Cardiac muscle cell (in vitro differentiated cells and primary cell): ENCODE measurements around the gene USP12. TPM values are rescaled to one million over a fixed set of nuclear protein-coding genes. Genes with fewer than 3 reads are reported as not detected.
"Not testable (repeated sequence)": the region's sequence is repeated elsewhere in the genome, so short reads cannot be mapped to it uniquely, and the experiment has no call there.

ENCODE experiments used
- DNase-seq, 2 donors: peaks; one replicate each; pipeline versions ENCODE4 v3.0.0 to v3.0.0-alpha.2; 2010 to 2017; ENCODE audit warnings: low read depth in 1 of 2, low spot score in 1 of 2
- H3K27ac ChIP-seq: fragments of 200-600 bp; sonication (generic); 2 replicates; pipeline ENCODE4 v1.5.1; 2016
- H3K27me3 ChIP-seq: fragments of 200-600 bp; sonication (generic); 2 replicates; pipeline ENCODE4 v1.6.0; 2016; ENCODE audit warnings: control low read depth
- H3K36me3 ChIP-seq: fragments of 200-600 bp; sonication (generic); 2 replicates; pipeline ENCODE4 v1.5.1; 2016; ENCODE audit warnings: control low read depth
- H3K4me1 ChIP-seq: fragments of 200-600 bp; sonication (generic); 2 replicates; pipeline ENCODE4 v1.8.1; 2017; ENCODE audit warnings: low read depth, mild to moderate bottlenecking, mixed run types
- H3K4me3 ChIP-seq: fragments of 200-600 bp; sonication (generic); 2 replicates; pipeline ENCODE4 v1.5.1; 2016; ENCODE audit warnings: mild to moderate bottlenecking
- H3K9me3 ChIP-seq: fragments of 200-600 bp; sonication (generic); 2 replicates; pipeline ENCODE4 v1.5.1; 2017; ENCODE audit warnings: low read depth, mild to moderate bottlenecking, control low read depth
- CTCF ChIP-seq: IDR thresholded peaks from 2 replicates; pipeline ENCODE4 v1.5.1; 2012; ENCODE audit warnings: low read depth, mild to moderate bottlenecking, low read length
- polyA plus RNA-seq: library from polyadenylated mRNA; unstranded; fragments of >200 nt; fragmentation: Nextera tagmentation; extraction: Ambion mirVana; gene quantifications from 2 replicates; pipeline ENCODE4 v1.2.1, GENCODE V29; 2016
- total RNA-seq: library from RNA; depleted of rRNA; stranded (reverse); fragments of >200 nt; gene quantifications from 2 replicates; pipeline ENCODE4 v1.2.3, GENCODE V29; 2016

The USP12 gene
- total and polyA plus RNA-seq, 2 experiments from 2014 or later, result 7.5 to 10.1 TPM

- no peaks in the 10 kb centered on the region for H3K36me3 ChIP-seq
- H3K27ac ChIP-seq, result no peak overlapping the region
- H3K9me3 ChIP-seq, result no peaks in the 10 kb centered on the region
- TF ChIP-seq CTCF, result no peak
- no peaks in the 10 kb centered on the region for H3K4me1 ChIP-seq
- H3K27me3 ChIP-seq, result no peaks in the 10 kb centered on the region
- DNase-seq, result no peak
- H3K4me3 ChIP-seq, result no peak overlapping the region
Measured at GRCh38 chr13:27147530-27148170, 24.0 kb downstream of the USP12 start.

DNA sequence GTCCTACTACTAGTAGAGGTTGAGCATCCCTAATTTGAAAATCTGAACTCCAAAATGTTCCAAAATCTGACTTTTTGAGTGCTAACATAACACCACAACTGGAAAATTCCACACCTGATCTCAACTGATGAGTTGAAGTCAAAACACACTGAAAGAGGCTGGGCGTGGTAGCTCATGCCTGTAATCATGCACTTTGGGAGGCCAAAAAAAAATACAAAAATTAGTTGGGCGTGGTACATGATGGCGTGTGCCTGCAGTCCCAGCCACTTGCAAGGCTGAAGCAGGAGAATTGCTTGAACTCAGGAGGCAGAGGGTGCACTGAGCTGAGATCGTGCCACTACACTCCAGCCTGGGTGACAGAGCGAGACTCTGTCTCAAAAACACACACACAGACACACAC is 29.9 kb downstream of the USP12 start:
- no peak for DNase-seq
- Histone ChIP-seq H3K9me3 (peaks cover 6% of the 10 kb centered on the region), H3K27ac (no peak overlapping the region), H3K27me3 (no peaks in the 10 kb centered on the region), H3K4me1 (no peaks in the 10 kb centered on the region), H3K4me3 (no peak overlapping the region), H3K36me3 (no peaks in the 10 kb centered on the region)
- no peak for TF ChIP-seq CTCF

- H3K27me3 ChIP-seq, H3K36me3 ChIP-seq, H3K9me3 ChIP-seq, H3K4me1 ChIP-seq, H3K4me3 ChIP-seq, H3K27ac ChIP-seq, DNase-seq: not testable (repeated sequence)
Measured at GRCh38 chr13:27141159-27141558, 30.5 kb downstream of the USP12 start.

GRCh38 chr13:27140060-27140459 is 31.6 kb downstream of the USP12 start:
- Histone ChIP-seq H3K36me3 (no peaks in the 10 kb centered on the region), H3K27ac (no peak overlapping the region), H3K9me3 (peaks cover 6% of the 10 kb centered on the region), H3K27me3 (no peaks in the 10 kb centered on the region), H3K4me3 (no peak overlapping the region), H3K4me1 (no peaks in the 10 kb centered on the region)
- no peak for DNase-seq
- TF ChIP-seq CTCF, result no peak

GRCh38 chr13:27139565-27139964 is 32.0 kb downstream of the USP12 start:
- H3K4me1 ChIP-seq, result no peaks in the 10 kb centered on the region
- no peaks in the 10 kb centered on the region for H3K27me3 ChIP-seq
- H3K36me3 ChIP-seq, result no peaks in the 10 kb centered on the region
- TF ChIP-seq CTCF, result no peak
- no peak overlapping the region for H3K4me3 ChIP-seq
- H3K27ac ChIP-seq, result no peak overlapping the region
- H3K9me3 ChIP-seq, result peaks cover 6% of the 10 kb centered on the region
- DNase-seq, result no peak

DNA sequence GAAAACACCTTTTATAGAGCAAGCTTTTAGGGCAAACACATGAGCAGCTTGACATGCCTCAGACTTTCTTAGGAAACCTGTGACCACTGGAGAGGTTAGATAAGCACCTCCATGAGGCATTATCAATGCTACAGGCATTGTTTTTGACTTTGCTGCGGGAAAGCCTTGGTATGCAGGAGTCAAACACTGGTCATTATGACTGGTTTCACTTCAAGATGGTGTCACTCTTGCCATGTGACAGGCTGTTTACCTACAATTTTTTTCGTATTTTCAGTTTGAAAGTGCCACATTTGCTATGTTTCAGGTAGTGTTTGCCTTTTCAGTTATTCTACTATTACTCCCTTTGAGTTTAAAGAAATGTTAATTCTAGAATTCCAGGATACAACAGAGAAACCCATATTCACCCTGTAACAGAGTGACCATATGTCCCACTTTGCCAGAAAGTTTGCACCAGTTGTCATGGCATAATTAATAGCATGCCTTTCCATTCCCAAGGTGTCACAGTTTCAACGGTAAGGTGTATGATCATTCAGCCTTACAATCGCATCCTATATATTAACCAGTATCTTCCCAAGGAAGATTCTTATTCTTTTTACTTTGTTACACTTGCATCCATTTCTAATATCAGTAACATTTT is 33.0 kb downstream of the USP12 start:
- H3K9me3 ChIP-seq, result peaks cover 6% of the 10 kb centered on the region
- no peaks in the 10 kb centered on the region for H3K4me1 ChIP-seq
- peak overlapping the region; percentile 57 for H3K27ac ChIP-seq

More for the DNA sequence above, 33.0 kb downstream of the USP12 start:
- Histone ChIP-seq H3K36me3 (no peaks in the 10 kb centered on the region), H3K4me3 (no peak overlapping the region), H3K27me3 (no peaks in the 10 kb centered on the region)
- no peak for DNase-seq
- TF ChIP-seq CTCF, result no peak
